GM12892 (cell line): ENCODE measurements around the gene BMP5.

Experiments used
- POLR2A ChIP-seq: IDR thresholded peaks from 2 replicates; pipeline ENCODE4 v1.6.1; 2011; ENCODE audit warnings: low read depth, low read length, control low read depth
- POLR2AphosphoS5 ChIP-seq: IDR thresholded peaks from 2 replicates; pipeline ENCODE4 v1.6.1; 2011; ENCODE audit warnings: low read depth, low read length, control low read depth

- TF ChIP-seq POLR2A: no peak
- TF ChIP-seq POLR2AphosphoS5: no peak
Observed at GRCh38 chr6:55756531-55757031, 118.8 kb downstream of the BMP5 start.
